Neural progenitor cell (in vitro differentiated cells): ENCODE data around the gene MVB12B.

Experiments used
- EZH2 ChIP-seq: fragments of 200-600 bp; sonication (generic); IDR thresholded peaks from 2 replicates; pipeline ENCODE4 v1.6.1; 2017; ENCODE audit warnings: antibody characterized with exemption, mild to moderate bottlenecking, moderate library complexity
- TF ChIP-seq, protein P1 (sequence below): fragments of 200-600 bp; sonication (generic); IDR thresholded peaks from 2 replicates; pipeline ENCODE4 v1.5.1; 2017; ENCODE audit warnings: antibody characterized with exemption, mild to moderate bottlenecking

DNA sequence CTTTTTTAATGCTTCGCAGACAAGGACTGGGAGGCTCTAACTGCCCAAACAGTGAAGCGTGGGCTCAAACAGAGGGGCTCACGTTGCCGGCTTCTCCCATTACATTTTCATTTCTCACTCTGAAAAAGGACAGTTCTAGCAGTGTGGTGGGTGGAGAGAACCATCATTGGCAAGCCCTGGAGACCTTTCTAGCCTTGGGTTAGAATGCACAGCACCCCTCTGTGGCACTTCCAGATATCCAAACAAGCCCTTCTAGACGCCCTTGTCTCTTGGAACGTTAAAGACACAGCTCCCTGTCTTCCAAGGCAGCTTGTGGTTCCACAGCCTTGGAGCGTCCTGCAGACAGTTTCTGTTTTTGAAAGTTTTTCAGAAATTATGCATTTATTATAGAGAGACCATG, 52.1 kb downstream of the MVB12B start:
- TF ChIP-seq, protein P1, sequence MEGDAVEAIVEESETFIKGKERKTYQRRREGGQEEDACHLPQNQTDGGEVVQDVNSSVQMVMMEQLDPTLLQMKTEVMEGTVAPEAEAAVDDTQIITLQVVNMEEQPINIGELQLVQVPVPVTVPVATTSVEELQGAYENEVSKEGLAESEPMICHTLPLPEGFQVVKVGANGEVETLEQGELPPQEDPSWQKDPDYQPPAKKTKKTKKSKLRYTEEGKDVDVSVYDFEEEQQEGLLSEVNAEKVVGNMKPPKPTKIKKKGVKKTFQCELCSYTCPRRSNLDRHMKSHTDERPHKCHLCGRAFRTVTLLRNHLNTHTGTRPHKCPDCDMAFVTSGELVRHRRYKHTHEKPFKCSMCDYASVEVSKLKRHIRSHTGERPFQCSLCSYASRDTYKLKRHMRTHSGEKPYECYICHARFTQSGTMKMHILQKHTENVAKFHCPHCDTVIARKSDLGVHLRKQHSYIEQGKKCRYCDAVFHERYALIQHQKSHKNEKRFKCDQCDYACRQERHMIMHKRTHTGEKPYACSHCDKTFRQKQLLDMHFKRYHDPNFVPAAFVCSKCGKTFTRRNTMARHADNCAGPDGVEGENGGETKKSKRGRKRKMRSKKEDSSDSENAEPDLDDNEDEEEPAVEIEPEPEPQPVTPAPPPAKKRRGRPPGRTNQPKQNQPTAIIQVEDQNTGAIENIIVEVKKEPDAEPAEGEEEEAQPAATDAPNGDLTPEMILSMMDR = no peak
- no peak for TF ChIP-seq EZH2
